ENCODE measurements around the gene KCNE4.

KCNE4 gene

GRCh38 chr2:223047260-223047761 lies 4.7 kb upstream of the KCNE4 start:
- no peaks in the 10 kb centered on the region for H3K9me2 ChIP-seq (replicated peaks; ENCODE audit: insufficient read depth, low read length)
- no peak overlapping the region for H3K4me2 ChIP-seq (ENCODE audit: low read depth, low read length)
- H3F3A ChIP-seq (ENCODE audit: insufficient read depth, low read length): no peaks in the 10 kb centered on the region
- H3K79me2 ChIP-seq (ENCODE audit: low read length): no peaks in the 10 kb centered on the region
- H3K4me1 ChIP-seq (ENCODE audit: low read length): no peaks in the 10 kb centered on the region
- no peak overlapping the region for H2AFZ ChIP-seq (ENCODE audit: low read length)
- no peak for TF ChIP-seq EZH2 (optimal IDR thresholded peaks at IDR 0.05; ENCODE audit: low read depth, low read length)
- H3K9me3 ChIP-seq (replicated peaks; ENCODE audit: insufficient read depth, low read length): no peaks in the 10 kb centered on the region
- no peak overlapping the region for H3K27ac ChIP-seq (ENCODE audit: low read length)
- H3K36me3 ChIP-seq (replicated peaks; ENCODE audit: insufficient read depth, low read length): no peaks in the 10 kb centered on the region
- H3K27me3 ChIP-seq (replicated peaks; ENCODE audit: insufficient read depth, low read length): no peaks in the 10 kb centered on the region
- H3K9ac ChIP-seq (ENCODE audit: low read length): no peak overlapping the region
- no peaks in the 10 kb centered on the region for H4K20me1 ChIP-seq (ENCODE audit: insufficient read depth, low read length)
- H3K4me3 ChIP-seq (ENCODE audit: low read length): no peak overlapping the region
- no peak for DNase-seq

GRCh38 chr2:223048519-223048918 lies 3.5 kb upstream of the KCNE4 start:
- H3K4me3 ChIP-seq (ENCODE audit: low read length): no peak overlapping the region
- H3K9me3 ChIP-seq (replicated peaks; ENCODE audit: insufficient read depth, low read length): no peaks in the 10 kb centered on the region
- TF ChIP-seq EZH2phosphoT487 (IDR thresholded peaks at IDR 0.05; ENCODE audit: low read length) (no peak), EZH2 (optimal IDR thresholded peaks at IDR 0.05; ENCODE audit: low read depth, low read length) (no peak)
- peak; percentile 19 for DNase-seq
- no peaks in the 10 kb centered on the region for H3K9me2 ChIP-seq (replicated peaks; ENCODE audit: insufficient read depth, low read length)
- H3K9ac ChIP-seq (ENCODE audit: low read length): no peak overlapping the region
- H4K20me1 ChIP-seq (ENCODE audit: insufficient read depth, low read length): no peaks in the 10 kb centered on the region
- no peaks in the 10 kb centered on the region for H3K79me2 ChIP-seq (ENCODE audit: low read length)
- H3K4me1 ChIP-seq (ENCODE audit: low read length): no peaks in the 10 kb centered on the region
- no peaks in the 10 kb centered on the region for H3F3A ChIP-seq (ENCODE audit: insufficient read depth, low read length)
- H2AFZ ChIP-seq (ENCODE audit: low read length): no peak overlapping the region
- H3K27ac ChIP-seq (ENCODE audit: low read length): no peak overlapping the region
- H3K27me3 ChIP-seq (replicated peaks; ENCODE audit: insufficient read depth, low read length): no peaks in the 10 kb centered on the region
- no peak overlapping the region for H3K4me2 ChIP-seq (ENCODE audit: low read depth, low read length)
- H3K36me3 ChIP-seq (replicated peaks; ENCODE audit: insufficient read depth, low read length): no peaks in the 10 kb centered on the region

GRCh38 chr2:223049356-223049755 lies 2.6 kb upstream of the KCNE4 start:
- no peaks in the 10 kb centered on the region for H3K27me3 ChIP-seq (replicated peaks; ENCODE audit: insufficient read depth, low read length)
- H3K4me1 ChIP-seq (ENCODE audit: low read length): no peaks in the 10 kb centered on the region
- no peak for DNase-seq
- no peaks in the 10 kb centered on the region for H3K79me2 ChIP-seq (ENCODE audit: low read length)
- no peaks in the 10 kb centered on the region for H4K20me1 ChIP-seq (ENCODE audit: insufficient read depth, low read length)
- no peaks in the 10 kb centered on the region for H3K36me3 ChIP-seq (replicated peaks; ENCODE audit: insufficient read depth, low read length)
- no peaks in the 10 kb centered on the region for H3F3A ChIP-seq (ENCODE audit: insufficient read depth, low read length)
- H3K27ac ChIP-seq (ENCODE audit: low read length): no peak overlapping the region
- no peaks in the 10 kb centered on the region for H3K9me2 ChIP-seq (replicated peaks; ENCODE audit: insufficient read depth, low read length)
- H3K4me3 ChIP-seq (ENCODE audit: low read length): no peak overlapping the region
- no peak for TF ChIP-seq EZH2phosphoT487 (IDR thresholded peaks at IDR 0.05; ENCODE audit: low read length)
- no peak for TF ChIP-seq CTCF (IDR thresholded peaks at IDR 0.05; ENCODE audit: low read length)
- no peak for TF ChIP-seq EZH2 (optimal IDR thresholded peaks at IDR 0.05; ENCODE audit: low read depth, low read length)
- H3K4me2 ChIP-seq (ENCODE audit: low read depth, low read length): no peak overlapping the region
- no peaks in the 10 kb centered on the region for H3K9me3 ChIP-seq (replicated peaks; ENCODE audit: insufficient read depth, low read length)
- H2AFZ ChIP-seq (ENCODE audit: low read length): no peak overlapping the region
- H3K9ac ChIP-seq (ENCODE audit: low read length): no peak overlapping the region

GRCh38 chr2:223050188-223050587 lies 1.8 kb upstream of the KCNE4 start:
- Histone ChIP-seq H3K27me3 (replicated peaks; ENCODE audit: insufficient read depth, low read length) (no peaks in the 10 kb centered on the region), H2AFZ (ENCODE audit: low read length) (no peak overlapping the region), H3K9ac (ENCODE audit: low read length) (no peak overlapping the region), H3K9me2 (replicated peaks; ENCODE audit: insufficient read depth, low read length) (no peaks in the 10 kb centered on the region), H3K36me3 (replicated peaks; ENCODE audit: insufficient read depth, low read length) (no peaks in the 10 kb centered on the region), H3F3A (ENCODE audit: insufficient read depth, low read length) (no peaks in the 10 kb centered on the region), H3K4me2 (ENCODE audit: low read depth, low read length) (no peak overlapping the region), H3K27ac (ENCODE audit: low read length) (no peak overlapping the region), H4K20me1 (ENCODE audit: insufficient read depth, low read length) (no peaks in the 10 kb centered on the region), H3K79me2 (ENCODE audit: low read length) (no peaks in the 10 kb centered on the region), H3K4me3 (ENCODE audit: low read length) (no peak overlapping the region), H3K9me3 (replicated peaks; ENCODE audit: insufficient read depth, low read length) (no peaks in the 10 kb centered on the region), H3K4me1 (ENCODE audit: low read length) (no peaks in the 10 kb centered on the region)
- TF ChIP-seq EZH2phosphoT487 (IDR thresholded peaks at IDR 0.05; ENCODE audit: low read length) (no peak), CTCF (IDR thresholded peaks at IDR 0.05; ENCODE audit: low read length) (no peak), EZH2 (optimal IDR thresholded peaks at IDR 0.05; ENCODE audit: low read depth, low read length) (no peak)
- DNase-seq: no peak
